ENCODE results near the gene SMARCD3.

The SMARCD3 gene

DNA sequence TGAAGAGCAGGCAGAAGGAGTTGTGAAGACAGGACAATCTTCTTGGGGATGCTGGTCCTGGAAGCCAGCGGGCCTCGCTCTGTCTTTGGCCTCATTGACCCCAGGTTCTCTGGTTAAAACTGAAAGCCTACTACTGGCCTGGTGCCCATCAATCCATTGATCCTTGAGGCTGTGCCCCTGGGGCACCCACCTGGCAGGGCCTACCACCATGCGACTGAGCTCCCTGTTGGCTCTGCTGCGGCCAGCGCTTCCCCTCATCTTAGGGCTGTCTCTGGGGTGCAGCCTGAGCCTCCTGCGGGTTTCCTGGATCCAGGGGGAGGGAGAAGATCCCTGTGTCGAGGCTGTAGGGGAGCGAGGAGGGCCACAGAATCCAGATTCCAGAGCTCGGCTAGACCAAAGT is 14.7 kb downstream of the SMARCD3 start:
- no peak for DNase-seq

GRCh38 chr7:151232917-151233701 is 15.4 kb downstream of the SMARCD3 start:
- DNase-seq: peak; percentile 84

- peak; percentile 96 for DNase-seq
These were observed 16.2 kb downstream of the SMARCD3 start, which contains the start of gene CHPF2 for GRCh38 chr7:151232091-151232916. TSS of gene CHPF2 (plus strand) at chr7:151232483. CDS start at chr7:151234012, 1,529 bp downstream.

DNA sequence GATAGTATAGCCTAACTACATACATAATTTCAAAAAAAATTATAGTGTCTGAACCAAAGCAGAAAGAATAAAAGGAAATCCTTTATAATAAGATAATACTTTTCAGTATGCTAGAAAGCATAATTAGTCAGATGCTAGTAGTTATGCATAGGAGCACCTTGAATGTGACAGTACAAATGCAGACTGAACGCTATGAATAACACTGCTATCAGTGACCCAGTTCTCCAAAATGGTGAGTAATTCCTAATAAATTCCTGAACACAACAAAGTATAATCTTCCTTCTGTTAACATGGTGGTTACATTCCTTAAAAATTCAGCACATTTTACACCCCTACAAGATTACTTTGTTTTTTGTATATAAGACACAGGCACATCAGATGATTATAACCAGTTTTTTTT is 17.4 kb downstream of the SMARCD3 start:
- no peak for DNase-seq

DNA sequence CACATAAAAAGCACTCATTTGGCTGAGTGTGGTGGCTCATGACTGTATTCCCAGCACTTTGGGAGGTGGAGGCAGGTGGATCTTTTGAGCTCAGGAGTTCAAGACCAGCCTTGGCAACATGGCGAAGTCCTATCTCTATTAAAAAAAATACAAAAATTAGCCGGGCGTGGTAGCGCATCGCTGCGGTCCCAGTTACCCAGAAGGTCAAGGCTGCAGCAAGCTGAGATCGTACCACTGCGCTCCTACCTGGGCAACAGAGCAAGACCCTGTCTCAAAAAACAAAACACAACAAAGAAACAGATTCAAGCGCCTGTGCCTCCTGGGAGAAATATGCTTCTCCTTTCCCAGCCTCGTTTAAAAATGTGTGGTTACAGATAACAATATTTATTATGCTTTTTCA is 19.2 kb downstream of the SMARCD3 start:
- DNase-seq: no peak

DNA sequence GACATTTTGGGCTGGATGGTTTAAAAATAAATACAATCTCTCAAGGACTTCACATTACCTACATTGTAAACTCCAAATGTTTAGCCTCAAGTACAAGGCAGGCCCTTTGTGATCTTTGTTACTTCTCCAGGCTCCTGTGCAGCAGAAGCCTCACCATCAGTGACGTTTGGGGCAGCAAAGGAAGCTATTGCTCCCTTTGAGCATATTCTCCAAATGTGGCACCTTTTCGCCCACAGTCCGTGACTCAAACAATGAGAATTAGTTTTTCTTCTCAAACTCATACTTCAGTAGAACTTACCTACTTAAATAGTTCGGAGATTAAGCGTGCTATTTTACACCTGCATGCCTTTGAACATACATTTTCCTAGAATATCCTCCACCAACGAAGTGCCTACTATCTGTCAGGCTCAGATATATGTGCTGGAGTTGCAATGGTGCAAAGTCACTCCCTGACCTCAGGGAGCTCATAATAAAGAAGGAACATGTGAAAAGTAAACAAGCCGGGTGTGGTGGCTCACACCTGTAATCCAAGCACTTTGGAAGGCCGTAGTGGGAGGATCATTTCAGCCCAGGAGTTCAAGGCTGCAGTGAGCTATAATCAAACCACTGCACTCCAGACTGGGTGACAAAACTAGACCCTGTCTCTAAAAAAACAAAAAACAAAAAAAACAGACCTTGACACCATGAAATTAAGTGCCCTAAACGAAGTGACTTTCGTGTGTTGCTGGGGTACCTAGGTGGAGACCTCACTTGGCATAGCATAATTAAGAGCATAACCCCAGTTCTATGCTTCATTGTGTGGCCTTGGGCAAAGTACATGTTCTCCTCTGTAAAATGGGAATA is 20.2 kb downstream of the SMARCD3 start:
- DNase-seq: peak; percentile 28

GRCh38 chr7:151226875-151227782 is 21.4 kb downstream of the SMARCD3 start, which contains the start of gene ABCF2:
TSS of gene ABCF2 (minus strand) at chr7:151227205. CDS start at chr7:151226458, 747 bp downstream.
- peak; percentile 100 for DNase-seq

GRCh38 chr7:151226560-151226874 is 22.0 kb downstream of the SMARCD3 start:
- no peak for DNase-seq

- DNase-seq: no peak
These were observed 22.5 kb downstream of the SMARCD3 start for GRCh38 chr7:151225948-151226510.

DNA sequence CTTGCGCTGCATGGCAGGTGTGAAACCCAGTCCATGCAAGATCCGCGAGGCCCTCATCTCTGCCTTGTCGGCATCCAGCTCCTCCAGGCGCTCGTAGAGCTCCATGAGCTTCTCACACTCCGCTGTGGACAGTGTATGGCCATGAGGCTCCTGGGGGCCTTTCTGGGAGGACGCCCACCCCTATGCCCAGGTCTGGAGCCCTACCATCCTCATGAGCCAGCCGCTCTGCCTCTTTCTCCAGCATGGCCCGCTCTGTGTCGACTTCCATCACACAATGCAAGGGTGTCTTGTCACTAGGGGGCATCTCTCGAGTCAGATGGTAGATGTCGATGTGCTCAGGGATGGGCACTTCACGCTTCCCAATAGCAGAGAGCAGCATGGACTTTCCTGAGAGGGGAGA is 24.8 kb downstream of the SMARCD3 start:
- no peak for DNase-seq

- DNase-seq: no peak
These were observed 30.3 kb downstream of the SMARCD3 start for GRCh38 chr7:151218170-151218569.

DNA sequence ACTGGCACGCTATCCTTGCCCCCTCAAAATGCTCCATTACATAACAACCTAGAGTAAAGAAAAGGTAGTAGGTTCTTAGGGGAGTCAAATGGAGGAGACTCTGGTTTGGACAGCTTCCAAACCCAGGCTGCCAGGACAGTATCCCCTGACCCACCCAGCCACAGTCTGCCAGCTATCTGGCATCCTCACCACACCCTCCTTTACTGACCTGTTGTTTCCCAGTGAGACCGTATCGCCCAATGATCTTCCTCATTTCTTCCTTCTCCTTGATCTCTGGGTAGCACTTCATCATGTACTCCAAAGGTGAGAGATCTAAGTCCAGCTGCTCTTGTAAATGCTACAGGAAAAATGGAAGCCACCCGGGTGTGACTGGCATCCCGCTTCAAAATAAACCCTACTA is 33.1 kb downstream of the SMARCD3 start:
- no peak for DNase-seq

DNA sequence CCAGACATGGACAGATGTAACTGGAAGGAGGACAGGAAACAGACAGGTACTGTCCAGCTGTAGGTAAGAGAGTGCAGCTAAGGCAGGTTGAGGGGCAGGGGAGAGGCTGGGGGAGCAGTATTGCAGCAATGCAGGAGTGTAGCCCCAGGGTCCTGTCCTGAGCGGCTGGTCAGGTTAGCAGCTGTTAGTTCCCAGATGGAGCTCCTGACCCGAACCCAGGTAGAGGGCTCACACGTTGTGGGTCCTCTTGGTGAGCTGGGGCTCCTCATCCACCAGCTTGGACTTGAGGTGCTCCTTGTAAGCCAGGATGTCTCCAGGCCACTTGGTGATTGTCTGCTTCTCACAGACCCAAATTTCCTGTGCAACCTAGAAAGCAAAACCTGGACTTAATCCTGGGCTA is 34.7 kb downstream of the SMARCD3 start:
- no peak for DNase-seq

DNA sequence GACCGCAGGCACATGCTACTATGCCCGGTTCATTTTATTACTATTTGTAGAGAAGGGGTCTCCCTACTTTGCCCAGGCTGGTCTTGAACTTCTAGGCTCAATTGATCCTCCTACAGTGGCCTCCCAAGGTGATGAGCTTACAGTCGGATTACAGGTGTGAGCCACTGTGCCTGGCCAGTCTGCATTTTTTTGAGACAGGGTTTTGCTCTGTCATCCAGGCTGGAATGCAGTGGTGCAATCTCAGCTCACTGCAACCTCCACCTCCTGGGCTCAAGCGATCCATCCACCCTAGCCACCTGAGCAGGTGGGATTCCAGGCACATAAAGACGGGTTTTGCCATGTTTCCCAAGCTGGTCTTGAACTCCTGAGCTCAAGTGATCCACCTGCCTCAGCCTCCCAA is 35.9 kb downstream of the SMARCD3 start:
- DNase-seq: no peak

DNA sequence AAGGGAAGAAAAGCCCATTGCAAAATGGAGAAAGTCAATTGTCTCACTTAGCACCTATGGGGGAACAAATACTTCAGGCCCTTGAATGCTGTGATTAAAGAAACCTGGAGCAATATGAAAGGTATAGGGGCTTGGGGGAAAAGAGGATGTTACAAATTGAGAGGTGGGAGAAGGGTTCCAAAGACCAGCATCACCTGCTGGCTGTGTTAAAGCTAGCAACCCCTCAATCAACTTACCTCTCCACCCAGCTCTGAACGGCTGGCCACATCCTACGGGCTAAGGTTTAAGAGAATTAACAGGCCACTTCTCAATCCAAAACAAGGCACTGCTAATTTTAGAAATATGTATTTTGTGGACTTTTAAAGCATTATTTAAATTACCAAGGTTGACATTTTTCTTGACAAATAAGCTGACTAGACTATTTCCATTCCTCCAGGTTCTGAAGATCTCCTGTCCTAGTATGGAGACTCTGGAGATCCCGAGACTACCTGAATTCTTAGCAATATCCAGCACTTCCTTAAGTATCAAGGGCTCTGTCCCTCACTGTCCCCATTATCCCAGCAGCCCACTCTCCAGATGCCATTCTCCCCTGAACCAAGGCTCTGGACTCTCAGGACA is 37.2 kb downstream of the SMARCD3 start:
- no peak for DNase-seq

DNA sequence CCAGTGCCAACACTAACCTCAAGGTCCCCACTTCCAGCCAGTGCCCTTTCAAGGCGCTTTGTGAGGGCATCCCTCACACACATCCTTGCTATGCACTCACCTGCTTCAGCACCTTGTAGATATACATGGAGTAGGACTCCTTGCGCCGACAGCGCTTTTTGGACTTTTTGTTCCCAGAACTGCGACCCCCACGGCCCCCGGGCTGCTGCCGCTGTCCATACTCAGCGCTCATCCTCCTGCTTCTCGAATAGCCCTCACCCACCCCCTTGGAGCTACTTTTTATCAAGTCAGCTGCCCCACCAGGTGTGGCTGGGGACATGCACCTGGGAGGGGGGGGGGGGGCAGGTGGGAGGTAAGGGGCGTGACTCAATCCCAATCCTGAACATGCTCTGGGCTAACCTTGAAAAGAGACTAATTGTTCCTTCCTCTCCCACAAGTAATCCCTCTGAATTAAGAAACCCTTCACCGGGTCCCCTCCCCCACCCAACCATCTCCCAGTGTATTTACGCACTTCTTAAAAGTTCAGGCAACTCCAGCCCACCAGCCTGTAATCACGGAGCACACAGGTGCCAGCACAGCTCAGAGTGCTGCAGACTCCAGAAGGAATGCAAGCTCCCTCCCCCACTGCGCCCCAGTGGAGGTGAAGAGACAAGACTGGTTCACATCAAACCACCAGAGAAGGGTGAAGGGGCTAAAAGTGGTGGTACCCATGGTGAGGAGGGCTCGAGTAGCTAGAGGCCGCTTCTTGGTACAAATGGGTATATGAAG is 38.2 kb downstream of the SMARCD3 start, which contains the start of gene H2BK1:
Gene H2BK1 (minus strand): TSS at position 402 of the 768 bp plus-strand sequence. CDS start 170 bp downstream, at position 232.
- DNase-seq: no peak

- DNase-seq: no peak
These were observed 38.9 kb downstream of the SMARCD3 start for GRCh38 chr7:151209588-151209987.

GRCh38 chr7:151208253-151208862 is 40.1 kb downstream of the SMARCD3 start:
- no peak for DNase-seq

DNA sequence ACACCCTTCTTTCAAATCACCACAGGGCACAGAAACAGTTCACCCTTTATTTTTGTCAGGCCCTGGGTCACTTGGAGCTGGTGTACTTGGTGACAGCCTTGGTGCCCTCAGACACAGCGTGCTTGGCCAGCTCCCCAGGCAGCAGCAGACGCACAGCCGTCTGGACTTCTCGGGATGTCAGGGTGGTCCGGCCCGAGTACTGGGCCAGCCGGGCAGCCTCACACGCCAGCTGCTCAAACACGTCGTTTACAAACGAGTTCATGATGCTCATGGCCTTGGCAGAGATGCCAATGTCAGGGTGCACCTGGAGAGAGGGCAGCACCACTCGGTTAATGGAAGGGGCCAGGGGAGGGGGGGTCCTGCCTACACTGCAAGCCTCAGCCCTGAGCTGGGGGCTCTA is 40.7 kb downstream of the SMARCD3 start:
- no peak for DNase-seq

GRCh38 chr7:151207315-151207714 is 41.2 kb downstream of the SMARCD3 start:
- no peak for DNase-seq

Data from DMS53 (cell line).